GM12878 (cell line): Measurements from ENCODE around the gene CHAT. TPM values are rescaled to one million over a fixed set of nuclear protein-coding genes. Genes with fewer than 3 reads are reported as not detected.

Source experiments
- ATAC-seq: fragments of 200-7000 bp; cut with Tn5 transposase; 3 replicates; pipeline ENCODE4 v1.9.1; 2020; ENCODE audit warnings: mild to moderate bottlenecking, moderate library complexity
- BruUV-seq: library from RNA; stranded (reverse); fragments of 400-500 nt; replicated peaks from 2 replicates; lab custom pipeline; 2021; lab: Mats Ljungman, UMichigan
- CTCF ChIA-PET: fragments of 300-600 bp; sonication (Branson Sonifier 250); formaldehyde crosslinking; extraction: SDS; loops from one replicate; lab custom pipeline; 2021; ENCODE audit warnings: inconsistent platforms; lab: Yijun Ruan, JAX
- POLR2A ChIA-PET: fragments of 350-600 bp; formaldehyde crosslinking; extraction: SDS; loops from one replicate; lab custom pipeline; 2021; ENCODE audit warnings: inconsistent platforms; lab: Charles Lee
- RAD21 ChIA-PET: fragments of 300-600 bp; sonication (Branson Sonifier 250); formaldehyde crosslinking; loops from one replicate; lab custom pipeline; 2023; ENCODE audit warnings: antibody characterized with exemption; ENCODE audit not compliant: unreplicated experiment; lab: Charles Lee
- SMC1A ChIA-PET: fragments of 300-600 bp; sonication (Branson Sonifier 250); formaldehyde crosslinking; loops from one replicate; lab custom pipeline; 2023; ENCODE audit not compliant: unreplicated experiment, uncharacterized antibody; lab: Charles Lee
- DNase-seq: peaks from one replicate; pipeline ENCODE4 v3.0.0-alpha.2; 2011; ENCODE audit warnings: low read depth, low spot score
- FAIRE-seq: peaks from 3 replicates; lab custom pipeline; 2011; peaks lifted over from hg19 to GRCh38; lab: Jason Lieb, UNC
- H2AFZ ChIP-seq: 2 replicates; pipeline ENCODE4 v1.6.0; 2011; ENCODE audit warnings: low read depth, low read length, control low read depth; ENCODE audit not compliant: control insufficient read depth
- H3K27ac ChIP-seq: 2 replicates; pipeline ENCODE4 v1.5.1; 2011; ENCODE audit warnings: control low read depth; ENCODE audit not compliant: control insufficient read depth, insufficient read depth
- H3K27me3 ChIP-seq, 2 experiments: replicated peaks in 1 of 2; 2 replicates each; pipeline versions ENCODE4 v1.6.0 to v1.6.1; 2011; ENCODE audit warnings: low read length in 1 of 2; ENCODE audit not compliant: control insufficient read depth in 2 of 2, insufficient read depth in 2 of 2
- H3K36me3 ChIP-seq, 2 experiments: 2 replicates each; pipeline ENCODE4 v1.5.1; 2011; ENCODE audit warnings: low read length in 1 of 2; ENCODE audit not compliant: control insufficient read depth in 2 of 2, insufficient read depth in 2 of 2
- H3K4me1 ChIP-seq: 2 replicates; pipeline ENCODE4 v1.6.1; 2011; ENCODE audit warnings: mild to moderate bottlenecking, low read length, moderate library complexity, mixed read lengths; ENCODE audit not compliant: control insufficient read depth, insufficient read depth
- H3K4me2 ChIP-seq: 2 replicates; pipeline ENCODE4 v1.6.0; 2011; ENCODE audit warnings: control low read depth; ENCODE audit not compliant: control insufficient read depth, insufficient read depth
- H3K4me3 ChIP-seq: fragments of 200-600 bp; sonication (generic); 2 replicates; pipeline ENCODE4 v1.5.1; 2016
- H3K79me2 ChIP-seq: 2 replicates; pipeline ENCODE4 v1.6.0; 2011; ENCODE audit warnings: low read length; ENCODE audit not compliant: control insufficient read depth, insufficient read depth
- H3K9ac ChIP-seq: 2 replicates; pipeline ENCODE4 v1.8.0; 2011; ENCODE audit warnings: low read length, control low read depth, mixed read lengths; ENCODE audit not compliant: control insufficient read depth, insufficient read depth
- H3K9me3 ChIP-seq: replicated peaks from 3 replicates; pipeline ENCODE4 v1.5.1; 2011; ENCODE audit warnings: mild to moderate bottlenecking, low read length; ENCODE audit not compliant: control insufficient read depth, insufficient read depth
- H4K20me1 ChIP-seq: 2 replicates; pipeline ENCODE4 v1.6.0; 2011; ENCODE audit not compliant: control insufficient read depth, insufficient read depth
- BRCA1 ChIP-seq: IDR thresholded peaks from 2 replicates; pipeline ENCODE4 v1.6.1; 2011; ENCODE audit warnings: low read depth, low read length, improper control_type of control experiment
- CBFB ChIP-seq: IDR thresholded peaks from 2 replicates; pipeline ENCODE4 v1.6.1; 2016; ENCODE audit warnings: antibody characterized with exemption, low read depth
- CBX5 ChIP-seq: sonication (generic); IDR thresholded peaks from 2 replicates; pipeline ENCODE4 v1.6.1; 2016; ENCODE audit warnings: low read depth, moderate library complexity, mild to moderate bottlenecking, inconsistent platforms
- HDAC6 ChIP-seq: fragments of 200-600 bp; sonication (generic); IDR thresholded peaks from one replicate; pipeline ENCODE4 v1.8.0; 2017; ENCODE audit warnings: antibody characterized with exemption; ENCODE audit not compliant: unreplicated experiment
- IRF4 ChIP-seq: IDR thresholded peaks from 2 replicates; pipeline ENCODE4 v1.6.1; 2011; ENCODE audit warnings: low read depth, low read length
- MYB ChIP-seq: fragments of 150-350 bp; IDR thresholded peaks from 2 replicates; pipeline ENCODE4 v1.6.1; 2014; ENCODE audit warnings: mild to moderate bottlenecking, low read depth, low read length, borderline replicate concordance
- MYC ChIP-seq: IDR thresholded peaks from 2 replicates; pipeline ENCODE4 v1.6.1; 2011; ENCODE audit warnings: mild to moderate bottlenecking, low read length, moderate library complexity, inconsistent platforms; ENCODE audit not compliant: insufficient read depth, insufficient replicate concordance, insufficient read length, severe bottlenecking
- NBN ChIP-seq: fragments of 450-650 bp; IDR thresholded peaks from 2 replicates; pipeline ENCODE4 v1.6.1; 2016
- PAX8 ChIP-seq: fragments of 450-650 bp; IDR thresholded peaks from 2 replicates; pipeline ENCODE4 v1.6.1; 2017; ENCODE audit warnings: mild to moderate bottlenecking, moderate library complexity
- RB1 ChIP-seq: fragments of 450-650 bp; formaldehyde crosslinking; IDR thresholded peaks from 2 replicates; pipeline ENCODE4 v1.6.1; 2017; ENCODE audit warnings: mild to moderate bottlenecking, borderline replicate concordance
- SREBF2 ChIP-seq: IDR thresholded peaks from 2 replicates; pipeline ENCODE4 v1.6.1; 2012; ENCODE audit warnings: mild to moderate bottlenecking, low read length
- TCF7 ChIP-seq: IDR thresholded peaks from 2 replicates; pipeline ENCODE4 v1.6.1; 2014; ENCODE audit warnings: antibody characterized with exemption, borderline replicate concordance
- WGBS: methylation state at CpG from one replicate; pipeline ENCODE4 v1.1.6; 2016; ENCODE audit warnings: low lambda C conversion rate; ENCODE audit not compliant: insufficient replicate concordance, insufficient coverage; ENCODE audit errors: missing lambda C conversion rate; 5-methylcytosine and 5-hydroxymethylcytosine counted together
- in situ Hi-C: fragments of 300-500 bp; cut with MboI; formaldehyde crosslinking; loops from 9 replicates; pipeline ENCODE4 v1.14.3; 2018; ENCODE audit warnings: mixed read lengths
- intact Hi-C: fragments of 100-400 bp; cut with micrococcal nuclease; formaldehyde crosslinking; loops from one replicate; pipeline ENCODE4 v1.14.2; 2022; ENCODE audit not compliant: unreplicated experiment
- polyA plus RNA-seq, 11 experiments: library from polyadenylated mRNA; depleted of rRNA in 4 of 11; unstranded in 6 of 11; stranded (reverse) in 5 of 11; fragments of >200 nt; fragmentation: Nextera tagmentation in 4 of 11; fragmentation: Illumina TruSeq in 1 of 11; extraction: Ambion mirVana in 4 of 11; extraction: Trizol in 1 of 11; gene quantifications; 1 replicate in 1 of 11; 2 replicates in 10 of 11; pipeline versions ENCODE4 v1.2.1 to v1.2.3, GENCODE V29; 2011 to 2016; ENCODE audit warnings: inconsistent platforms in 2 of 11, missing spikeins in 2 of 11, low read depth in 1 of 11
- total RNA-seq, 4 experiments: library from RNA; depleted of rRNA in 3 of 4; stranded (reverse); fragments of >200 nt in 3 of 4; fragmentation: Illumina TruSeq in 1 of 4; extraction: Trizol in 1 of 4; gene quantifications; 2 replicates each; pipeline versions ENCODE4 v1.2.1 to v1.2.3, GENCODE V29; 2013 to 2021
- TF ChIP-seq, protein P1 (sequence below): fragments of 450-650 bp; conservative IDR thresholded peaks from 2 replicates; pipeline ENCODE4 v1.6.1; 2017; ENCODE audit warnings: mild to moderate bottlenecking, moderate library complexity
- TF ChIP-seq, protein P2 (sequence below): IDR thresholded peaks from 2 replicates; pipeline ENCODE4 v1.6.1; 2012; ENCODE audit warnings: improper control_type of control experiment, low read depth, low read length; ENCODE audit not compliant: insufficient replicate concordance
- TF ChIP-seq, protein P3 (sequence below): fragments of 450-650 bp; IDR thresholded peaks from 2 replicates; pipeline ENCODE4 v1.6.1; 2017; ENCODE audit warnings: mild to moderate bottlenecking, moderate library complexity

CHAT gene
- total and polyA plus RNA-seq, 10 of the 15 experiments (the other 5 are each of a cell fraction or from before 2014, with no cell fraction given): not detected

DNA sequence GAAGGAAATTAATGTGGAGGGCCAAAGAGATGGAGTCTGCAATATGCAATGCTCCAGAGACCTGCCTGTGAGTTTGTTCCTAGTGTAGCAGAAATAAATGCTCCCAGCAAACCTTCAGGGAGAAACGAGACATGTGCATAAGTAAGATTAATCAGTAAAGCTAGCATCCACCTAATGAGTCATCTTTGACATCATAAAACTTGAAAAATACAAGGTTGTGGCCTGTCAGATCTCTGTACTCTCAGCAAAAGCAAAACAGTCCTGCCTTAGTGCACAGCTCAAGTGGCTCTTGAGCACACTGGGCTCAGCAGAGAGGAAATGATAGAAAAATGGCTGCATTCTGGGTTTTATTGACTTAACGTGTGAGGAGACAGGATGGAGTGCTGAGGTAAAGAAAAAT, 42.4 kb upstream of the CHAT start:
- no peak overlapping the region for H3K4me3 ChIP-seq
- H3K27me3 ChIP-seq: no peaks in the 10 kb centered on the region
- FAIRE-seq (no peak), ATAC-seq (0 out of 3 replicates have a peak, but pooled peaks have one; percentile 27), DNase-seq (no peak)
- peaks cover 2% of the 10 kb centered on the region; the same call in 2 of the 3 replicates for H3K9me3 ChIP-seq
- POLR2A ChIA-PET: no interaction called here
- intact Hi-C loops (no loop called here), in situ Hi-C loops (no loop called here)
- H4K20me1 ChIP-seq: no peaks in the 10 kb centered on the region
- no peaks in the 10 kb centered on the region for H3K4me1 ChIP-seq
- no peaks in the 10 kb centered on the region for H3K79me2 ChIP-seq
- CTCF ChIA-PET: no interaction called here
- H2AFZ ChIP-seq: no peak overlapping the region
- SMC1A ChIA-PET: no interaction called here
- BruUV-seq: no TSS peak
- WGBS: 4% methylated on average over 2 of the region's 2 CpGs
- RAD21 ChIA-PET: no interaction called here
- H3K9ac ChIP-seq: no peak overlapping the region
- no peak overlapping the region for H3K4me2 ChIP-seq
- H3K36me3 ChIP-seq: no peaks in the 10 kb centered on the region
- no peak overlapping the region for H3K27ac ChIP-seq
- TF ChIP-seq, protein P1, sequence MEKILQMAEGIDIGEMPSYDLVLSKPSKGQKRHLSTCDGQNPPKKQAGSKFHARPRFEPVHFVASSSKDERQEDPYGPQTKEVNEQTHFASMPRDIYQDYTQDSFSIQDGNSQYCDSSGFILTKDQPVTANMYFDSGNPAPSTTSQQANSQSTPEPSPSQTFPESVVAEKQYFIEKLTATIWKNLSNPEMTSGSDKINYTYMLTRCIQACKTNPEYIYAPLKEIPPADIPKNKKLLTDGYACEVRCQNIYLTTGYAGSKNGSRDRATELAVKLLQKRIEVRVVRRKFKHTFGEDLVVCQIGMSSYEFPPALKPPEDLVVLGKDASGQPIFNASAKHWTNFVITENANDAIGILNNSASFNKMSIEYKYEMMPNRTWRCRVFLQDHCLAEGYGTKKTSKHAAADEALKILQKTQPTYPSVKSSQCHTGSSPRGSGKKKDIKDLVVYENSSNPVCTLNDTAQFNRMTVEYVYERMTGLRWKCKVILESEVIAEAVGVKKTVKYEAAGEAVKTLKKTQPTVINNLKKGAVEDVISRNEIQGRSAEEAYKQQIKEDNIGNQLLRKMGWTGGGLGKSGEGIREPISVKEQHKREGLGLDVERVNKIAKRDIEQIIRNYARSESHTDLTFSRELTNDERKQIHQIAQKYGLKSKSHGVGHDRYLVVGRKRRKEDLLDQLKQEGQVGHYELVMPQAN: no peak
- no peak for TF ChIP-seq TCF7
- TF ChIP-seq PAX8: no peak
- TF ChIP-seq MYC: no peak
- TF ChIP-seq MYB: no peak
- TF ChIP-seq RB1: no peak
- no peak for TF ChIP-seq CBFB
- TF ChIP-seq, protein P2, sequence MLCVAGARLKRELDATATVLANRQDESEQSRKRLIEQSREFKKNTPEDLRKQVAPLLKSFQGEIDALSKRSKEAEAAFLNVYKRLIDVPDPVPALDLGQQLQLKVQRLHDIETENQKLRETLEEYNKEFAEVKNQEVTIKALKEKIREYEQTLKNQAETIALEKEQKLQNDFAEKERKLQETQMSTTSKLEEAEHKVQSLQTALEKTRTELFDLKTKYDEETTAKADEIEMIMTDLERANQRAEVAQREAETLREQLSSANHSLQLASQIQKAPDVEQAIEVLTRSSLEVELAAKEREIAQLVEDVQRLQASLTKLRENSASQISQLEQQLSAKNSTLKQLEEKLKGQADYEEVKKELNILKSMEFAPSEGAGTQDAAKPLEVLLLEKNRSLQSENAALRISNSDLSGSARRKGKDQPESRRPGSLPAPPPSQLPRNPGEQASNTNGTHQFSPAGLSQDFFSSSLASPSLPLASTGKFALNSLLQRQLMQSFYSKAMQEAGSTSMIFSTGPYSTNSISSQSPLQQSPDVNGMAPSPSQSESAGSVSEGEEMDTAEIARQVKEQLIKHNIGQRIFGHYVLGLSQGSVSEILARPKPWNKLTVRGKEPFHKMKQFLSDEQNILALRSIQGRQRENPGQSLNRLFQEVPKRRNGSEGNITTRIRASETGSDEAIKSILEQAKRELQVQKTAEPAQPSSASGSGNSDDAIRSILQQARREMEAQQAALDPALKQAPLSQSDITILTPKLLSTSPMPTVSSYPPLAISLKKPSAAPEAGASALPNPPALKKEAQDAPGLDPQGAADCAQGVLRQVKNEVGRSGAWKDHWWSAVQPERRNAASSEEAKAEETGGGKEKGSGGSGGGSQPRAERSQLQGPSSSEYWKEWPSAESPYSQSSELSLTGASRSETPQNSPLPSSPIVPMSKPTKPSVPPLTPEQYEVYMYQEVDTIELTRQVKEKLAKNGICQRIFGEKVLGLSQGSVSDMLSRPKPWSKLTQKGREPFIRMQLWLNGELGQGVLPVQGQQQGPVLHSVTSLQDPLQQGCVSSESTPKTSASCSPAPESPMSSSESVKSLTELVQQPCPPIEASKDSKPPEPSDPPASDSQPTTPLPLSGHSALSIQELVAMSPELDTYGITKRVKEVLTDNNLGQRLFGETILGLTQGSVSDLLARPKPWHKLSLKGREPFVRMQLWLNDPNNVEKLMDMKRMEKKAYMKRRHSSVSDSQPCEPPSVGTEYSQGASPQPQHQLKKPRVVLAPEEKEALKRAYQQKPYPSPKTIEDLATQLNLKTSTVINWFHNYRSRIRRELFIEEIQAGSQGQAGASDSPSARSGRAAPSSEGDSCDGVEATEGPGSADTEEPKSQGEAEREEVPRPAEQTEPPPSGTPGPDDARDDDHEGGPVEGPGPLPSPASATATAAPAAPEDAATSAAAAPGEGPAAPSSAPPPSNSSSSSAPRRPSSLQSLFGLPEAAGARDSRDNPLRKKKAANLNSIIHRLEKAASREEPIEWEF: no peak
- no peak for TF ChIP-seq HDAC6
- TF ChIP-seq SREBF2: no peak
- TF ChIP-seq CBX5: no peak
- TF ChIP-seq, protein P3, sequence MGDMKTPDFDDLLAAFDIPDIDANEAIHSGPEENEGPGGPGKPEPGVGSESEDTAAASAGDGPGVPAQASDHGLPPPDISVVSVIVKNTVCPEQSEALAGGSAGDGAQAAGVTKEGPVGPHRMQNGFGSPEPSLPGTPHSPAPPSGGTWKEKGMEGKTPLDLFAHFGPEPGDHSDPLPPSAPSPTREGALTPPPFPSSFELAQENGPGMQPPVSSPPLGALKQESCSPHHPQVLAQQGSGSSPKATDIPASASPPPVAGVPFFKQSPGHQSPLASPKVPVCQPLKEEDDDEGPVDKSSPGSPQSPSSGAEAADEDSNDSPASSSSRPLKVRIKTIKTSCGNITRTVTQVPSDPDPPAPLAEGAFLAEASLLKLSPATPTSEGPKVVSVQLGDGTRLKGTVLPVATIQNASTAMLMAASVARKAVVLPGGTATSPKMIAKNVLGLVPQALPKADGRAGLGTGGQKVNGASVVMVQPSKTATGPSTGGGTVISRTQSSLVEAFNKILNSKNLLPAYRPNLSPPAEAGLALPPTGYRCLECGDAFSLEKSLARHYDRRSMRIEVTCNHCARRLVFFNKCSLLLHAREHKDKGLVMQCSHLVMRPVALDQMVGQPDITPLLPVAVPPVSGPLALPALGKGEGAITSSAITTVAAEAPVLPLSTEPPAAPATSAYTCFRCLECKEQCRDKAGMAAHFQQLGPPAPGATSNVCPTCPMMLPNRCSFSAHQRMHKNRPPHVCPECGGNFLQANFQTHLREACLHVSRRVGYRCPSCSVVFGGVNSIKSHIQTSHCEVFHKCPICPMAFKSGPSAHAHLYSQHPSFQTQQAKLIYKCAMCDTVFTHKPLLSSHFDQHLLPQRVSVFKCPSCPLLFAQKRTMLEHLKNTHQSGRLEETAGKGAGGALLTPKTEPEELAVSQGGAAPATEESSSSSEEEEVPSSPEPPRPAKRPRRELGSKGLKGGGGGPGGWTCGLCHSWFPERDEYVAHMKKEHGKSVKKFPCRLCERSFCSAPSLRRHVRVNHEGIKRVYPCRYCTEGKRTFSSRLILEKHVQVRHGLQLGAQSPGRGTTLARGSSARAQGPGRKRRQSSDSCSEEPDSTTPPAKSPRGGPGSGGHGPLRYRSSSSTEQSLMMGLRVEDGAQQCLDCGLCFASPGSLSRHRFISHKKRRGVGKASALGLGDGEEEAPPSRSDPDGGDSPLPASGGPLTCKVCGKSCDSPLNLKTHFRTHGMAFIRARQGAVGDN: no peak
- no peak for TF ChIP-seq NBN
- no peak for TF ChIP-seq IRF4
- no peak for TF ChIP-seq BRCA1
